ENCODE results near the gene ATG3.
A peak's percentile ranks its signal among the peaks of the same experiment; 100 is the strongest.
"Not testable (repeated sequence)": the region's sequence is repeated elsewhere in the genome, so short reads cannot be mapped to it uniquely, and the experiment has no call there.

Gene ATG3

GRCh38 chr3:112531358-112531781 is 30.4 kb downstream of the ATG3 start (continued):
- TF ChIP-seq ZBTB49 (tag by site-specific recombination; IDR thresholded peaks at IDR 0.05; ENCODE audit: low read depth) (no peak), ZNF660 (tag by site-specific recombination; IDR thresholded peaks at IDR 0.05) (no peak), ZEB2 (tag by site-specific recombination; IDR thresholded peaks at IDR 0.05) (no peak)

- peaks cover 8 to 48% of the 10 kb centered on the region in 2 experiments; a peak in 2 of 3 replicates for H3K36me3 ChIP-seq (ENCODE audit: control insufficient read depth in 2 of 2, insufficient read depth in 1 of 2, low read length in 2 of 2)
- no peak for TF ChIP-seq ZNF677 (tag by site-specific recombination; IDR thresholded peaks at IDR 0.05)
- CTCF ChIA-PET: interaction anchor here (0.6 to 1.5 kb wide), 10 partner anchors 10 to 861 kb away, joined by 3 to 5 read pairs (median 3); no protein-coding TSS in a partner anchor
- H3K9me3 ChIP-seq (ENCODE audit: control insufficient read depth, insufficient read depth, low read depth, low read length): no peaks in the 10 kb centered on the region
- H3K27ac ChIP-seq (ENCODE audit: extremely low read depth, low read depth, low read length): no peak overlapping the region
- H3K4me3 ChIP-seq (ENCODE audit: low read depth, low read length): no peak overlapping the region
- H3K4me1 ChIP-seq (ENCODE audit: control insufficient read depth, insufficient read depth, low read length): no peaks in the 10 kb centered on the region; the same call in 1 of the 2 replicates
- POLR2A ChIA-PET: no interaction called here
Measured at GRCh38 chr3:112530573-112530972, 31.2 kb downstream of the ATG3 start.

GRCh38 chr3:112524127-112524526 is 37.6 kb downstream of the ATG3 start:
- H3K27ac ChIP-seq (ENCODE audit: extremely low read depth, low read depth, low read length); H3K9me3 ChIP-seq (ENCODE audit: control insufficient read depth, insufficient read depth, low read depth, low read length); H3K4me3 ChIP-seq (ENCODE audit: low read depth, low read length); CTCF ChIA-PET; H3K4me1 ChIP-seq (ENCODE audit: control insufficient read depth, insufficient read depth, low read length); POLR2A ChIA-PET: not testable (repeated sequence)
- H3K36me3 ChIP-seq (ENCODE audit: control insufficient read depth in 2 of 2, insufficient read depth in 1 of 2, low read length in 2 of 2): peaks cover 0 to 16% of the 10 kb centered on the region in 2 experiments; a peak in 1 of 3 replicates

- TF ChIP-seq ZNF654 (tag by site-specific recombination; IDR thresholded peaks at IDR 0.05; ENCODE audit: low read depth) (peak; percentile 53), ZNF362 (tag by site-specific recombination; IDR thresholded peaks at IDR 0.05) (no peak)
- CTCF ChIA-PET: interaction anchor here (0.6 to 2.3 kb wide), 15 partner anchors 12 to 409 kb away, joined by 3 to 18 read pairs (median 4); partner anchors contain the start of gene CD200
- no peak overlapping the region for H3K4me3 ChIP-seq (ENCODE audit: low read depth, low read length)
- H3K4me1 ChIP-seq (ENCODE audit: control insufficient read depth, insufficient read depth, low read length): no peaks in the 10 kb centered on the region
- no peak overlapping the region for H3K27ac ChIP-seq (ENCODE audit: extremely low read depth, low read depth, low read length)
- POLR2A ChIA-PET: no interaction called here
- no peaks in the 10 kb centered on the region for H3K9me3 ChIP-seq (ENCODE audit: control insufficient read depth, insufficient read depth, low read depth, low read length)
- no peaks in the 10 kb centered on the region for H3K36me3 ChIP-seq (ENCODE audit: control insufficient read depth in 2 of 2, insufficient read depth in 1 of 2, low read length in 2 of 2)
Measured at GRCh38 chr3:112519424-112520001, 42.2 kb downstream of the ATG3 start.

- H3K36me3 ChIP-seq (ENCODE audit: control insufficient read depth in 2 of 2, insufficient read depth in 1 of 2, low read length in 2 of 2); POLR2A ChIA-PET; H3K9me3 ChIP-seq (ENCODE audit: control insufficient read depth, insufficient read depth, low read depth, low read length); H3K27ac ChIP-seq (ENCODE audit: extremely low read depth, low read depth, low read length); H3K4me3 ChIP-seq (ENCODE audit: low read depth, low read length); H3K4me1 ChIP-seq (ENCODE audit: control insufficient read depth, insufficient read depth, low read length): not testable (repeated sequence)
- CTCF ChIA-PET: interaction anchor here (0.5 to 1.1 kb wide), 3 partner anchors 86 to 407 kb away, joined by 3 to 4 read pairs (median 3); partner anchors contain the start of gene SLC9C1
Measured at GRCh38 chr3:112518970-112519369, 42.8 kb downstream of the ATG3 start.

GRCh38 chr3:112514527-112515128 is 47.1 kb downstream of the ATG3 start:
- no peak overlapping the region for H3K27ac ChIP-seq (ENCODE audit: extremely low read depth, low read depth, low read length)
- H3K4me1 ChIP-seq (ENCODE audit: control insufficient read depth, insufficient read depth, low read length): no peaks in the 10 kb centered on the region
- no peaks in the 10 kb centered on the region for H3K36me3 ChIP-seq (ENCODE audit: control insufficient read depth in 2 of 2, insufficient read depth in 1 of 2, low read length in 2 of 2)
- CTCF ChIA-PET: interaction anchor here (0.6 to 1.2 kb wide), 3 partner anchors 15 to 403 kb away, joined by 3 read pairs; partner anchors contain the start of gene BTLA
- POLR2A ChIA-PET: no interaction called here
- no peak overlapping the region for H3K4me3 ChIP-seq (ENCODE audit: low read depth, low read length)
- no peaks in the 10 kb centered on the region for H3K9me3 ChIP-seq (ENCODE audit: control insufficient read depth, insufficient read depth, low read depth, low read length)
- TF ChIP-seq ZNF558 (tag by site-specific recombination; IDR thresholded peaks at IDR 0.05): no peak
- TF ChIP-seq ZNF624 (tag by site-specific recombination; IDR thresholded peaks at IDR 0.05): no peak
- TF ChIP-seq CTCF (tag by site-specific recombination; IDR thresholded peaks at IDR 0.05): no peak
- TF ChIP-seq BCL11A (tag by site-specific recombination; IDR thresholded peaks at IDR 0.05; ENCODE audit: low read depth): no peak
- no peak for TF ChIP-seq GLIS2 (tag by site-specific recombination; IDR thresholded peaks at IDR 0.05)
- no peak for TF ChIP-seq TSHZ1 (tag by site-specific recombination; IDR thresholded peaks at IDR 0.05; ENCODE audit: borderline replicate concordance)
